ENCODE data around the gene CDCP1.

- TF ChIP-seq, protein P1, sequence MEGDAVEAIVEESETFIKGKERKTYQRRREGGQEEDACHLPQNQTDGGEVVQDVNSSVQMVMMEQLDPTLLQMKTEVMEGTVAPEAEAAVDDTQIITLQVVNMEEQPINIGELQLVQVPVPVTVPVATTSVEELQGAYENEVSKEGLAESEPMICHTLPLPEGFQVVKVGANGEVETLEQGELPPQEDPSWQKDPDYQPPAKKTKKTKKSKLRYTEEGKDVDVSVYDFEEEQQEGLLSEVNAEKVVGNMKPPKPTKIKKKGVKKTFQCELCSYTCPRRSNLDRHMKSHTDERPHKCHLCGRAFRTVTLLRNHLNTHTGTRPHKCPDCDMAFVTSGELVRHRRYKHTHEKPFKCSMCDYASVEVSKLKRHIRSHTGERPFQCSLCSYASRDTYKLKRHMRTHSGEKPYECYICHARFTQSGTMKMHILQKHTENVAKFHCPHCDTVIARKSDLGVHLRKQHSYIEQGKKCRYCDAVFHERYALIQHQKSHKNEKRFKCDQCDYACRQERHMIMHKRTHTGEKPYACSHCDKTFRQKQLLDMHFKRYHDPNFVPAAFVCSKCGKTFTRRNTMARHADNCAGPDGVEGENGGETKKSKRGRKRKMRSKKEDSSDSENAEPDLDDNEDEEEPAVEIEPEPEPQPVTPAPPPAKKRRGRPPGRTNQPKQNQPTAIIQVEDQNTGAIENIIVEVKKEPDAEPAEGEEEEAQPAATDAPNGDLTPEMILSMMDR (IDR thresholded peaks at IDR 0.05) = no peak
- TF ChIP-seq POLR2A (IDR thresholded peaks at IDR 0.05) (no peak), EP300 (IDR thresholded peaks at IDR 0.05) (no peak)
Observed at GRCh38 chr3:45139372-45140140, 6.6 kb downstream of the CDCP1 start.

All from gastroesophageal sphincter (tissue), 3 donors.